Naive thymus-derived CD8-positive, alpha-beta T cell (primary cell): ENCODE measurements around the gene NDUFA13. TPM values are rescaled to one million over a fixed set of nuclear protein-coding genes. Genes with fewer than 3 reads are reported as not detected.
A peak's percentile ranks its signal among the peaks of the same experiment; 100 is the strongest.

ENCODE experiments used
- ATAC-seq, 2 donors: fragments of 150-1000 bp; cut with Tn5 transposase in 1 of 2; sonication (Bioruptor Pico), chemical (Tn5 transposase) in 1 of 2; 1 replicate in 1 of 2; 2 replicates in 1 of 2; pipeline ENCODE4 v1.10.0; 2021; ENCODE audit warnings: mild to moderate bottlenecking in 2 of 2, moderate library complexity in 2 of 2
- POLR2A ChIA-PET: fragments of 350-600 bp; sonication (Branson Sonifier 250); formaldehyde crosslinking; loops from one replicate; lab custom pipeline; 2021; ENCODE audit warnings: antibody characterized with exemption; lab: Charles Lee
- DNase-seq, 10 donors: peaks; one replicate each; pipeline versions ENCODE4 v3.0.0 to v3.0.0-alpha.2; 2020 to 2022
- H3K27ac Mint-ChIP-seq, 10 donors: one replicate each; pipeline ENCODE4 v1.8.0; 2020 to 2022; ENCODE audit warnings: mild to moderate bottlenecking in 10 of 10, mixed read lengths in 10 of 10, moderate library complexity in 4 of 10, inconsistent platforms in 1 of 10
- H3K27me3 Mint-ChIP-seq, 5 donors: one replicate each; pipeline ENCODE4 v1.8.0; 2021 to 2022; ENCODE audit warnings: mixed read lengths in 5 of 5
- H3K36me3 Mint-ChIP-seq, 3 donors: one replicate each; pipeline ENCODE4 v1.8.0; 2020 to 2022; ENCODE audit warnings: mixed read lengths in 3 of 3, mild to moderate bottlenecking in 2 of 3, inconsistent platforms in 1 of 3
- H3K4me1 Mint-ChIP-seq, 4 donors: one replicate each; pipeline ENCODE4 v1.8.0; 2021 to 2022; ENCODE audit warnings: mixed read lengths in 4 of 4
- H3K4me3 Mint-ChIP-seq, 10 donors: one replicate each; pipeline ENCODE4 v1.8.0; 2020 to 2022; ENCODE audit warnings: mild to moderate bottlenecking in 10 of 10, mixed read lengths in 10 of 10, moderate library complexity in 6 of 10, inconsistent platforms in 1 of 10
- H3K9me3 Mint-ChIP-seq, 9 donors: one replicate each; pipeline ENCODE4 v1.8.0; 2020 to 2022; ENCODE audit warnings: mixed read lengths in 9 of 9, mild to moderate bottlenecking in 3 of 9, inconsistent platforms in 1 of 9, moderate library complexity in 1 of 9
- polyA plus RNA-seq, 3 donors: library from polyadenylated mRNA; unstranded; fragments of 300-500 nt; fragmentation: Illumina TruSeq; gene quantifications; one replicate each; pipeline ENCODE4 v1.2.3, GENCODE V29; 2021
- total RNA-seq, 8 experiments: library from RNA in 2 of 8; stranded (reverse) in 2 of 8; gene quantifications; one replicate each; pipeline ENCODE4 v1.2.3 and lab custom pipeline; 2021 to 2026

NDUFA13 gene
- total and polyA plus RNA-seq, 5 experiments from 2014 or later, result 177 to 360 (median 329) TPM

DNA sequence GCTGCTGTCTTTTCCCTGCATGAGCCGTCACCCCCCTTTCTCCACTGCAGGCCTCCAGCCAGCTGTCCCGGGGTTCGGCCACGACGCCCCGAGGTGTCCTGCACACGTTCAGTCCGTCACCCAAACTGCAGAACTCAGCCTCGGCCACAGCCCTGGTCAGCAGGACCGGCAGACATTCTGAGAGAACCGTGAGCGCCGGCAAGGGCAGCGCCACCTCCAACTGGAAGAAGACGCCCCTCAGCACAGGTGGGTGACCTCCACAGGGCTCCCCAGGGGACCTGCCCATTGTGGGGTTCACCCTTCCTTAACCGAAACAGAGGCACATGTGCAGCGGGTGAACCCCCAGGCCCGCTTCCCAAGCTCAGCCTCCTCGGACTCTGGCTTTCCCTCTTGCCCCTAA lies 13.7 kb upstream of the NDUFA13 start:
- Mint-ChIP-seq H3K4me1 (peaks cover 0 to 6% (median 1%) of the 10 kb centered on the region in 4 donors), H3K4me3 (no peak overlapping the region), H3K9me3 (no peaks in the 10 kb centered on the region), H3K27me3 (no peaks in the 10 kb centered on the region), H3K27ac (peak overlapping the region in 1 of 10 donors; percentile 29), H3K36me3 (peaks cover 0 to 82% (median 7%) of the 10 kb centered on the region in 3 donors)
- ATAC-seq (no peak), DNase-seq (peak in 1 of 10 donors; percentile 45)
- POLR2A ChIA-PET, result no interaction called here

DNA sequence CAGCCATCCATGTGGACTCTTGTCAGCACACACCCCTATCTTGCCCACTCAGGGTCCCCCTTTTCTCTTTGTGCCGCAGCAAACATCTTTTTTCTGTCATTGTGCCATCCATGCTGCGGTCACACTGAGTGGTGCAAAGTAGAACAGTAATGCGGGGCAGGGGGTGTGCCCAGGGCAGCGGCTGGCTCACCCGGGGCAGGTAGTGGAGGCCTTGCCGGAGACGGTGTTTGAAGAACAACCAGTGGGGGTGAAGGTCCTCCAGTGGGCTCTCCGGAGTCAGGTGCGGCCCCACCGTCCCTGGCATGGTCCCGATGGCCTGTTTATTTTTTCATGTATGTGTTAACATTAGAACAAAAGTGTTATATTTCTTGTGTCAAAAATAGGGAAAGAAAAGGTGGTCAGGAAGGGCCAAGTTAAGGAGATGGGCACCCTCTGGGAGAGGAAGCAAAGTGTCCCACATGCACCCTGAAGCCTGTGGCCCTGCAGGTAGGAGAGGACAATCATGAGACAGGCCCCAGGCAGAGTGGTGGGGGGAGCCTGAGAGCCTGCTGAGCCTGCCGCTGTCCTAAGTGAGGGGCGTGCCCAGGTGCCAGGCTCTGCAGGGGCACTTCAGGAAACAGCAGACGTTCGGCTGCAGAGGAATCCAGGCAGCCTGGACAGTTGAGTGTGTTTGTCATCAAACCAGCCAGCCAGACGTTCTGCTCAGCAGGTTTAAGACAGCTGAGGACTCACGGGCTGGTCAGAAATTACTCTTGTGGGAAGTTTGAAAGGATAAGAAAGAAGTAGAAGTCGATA lies 13.0 kb upstream of the NDUFA13 start:
- H3K9me3 Mint-ChIP-seq, result no peaks in the 10 kb centered on the region
- H3K27ac Mint-ChIP-seq, result peak overlapping the region in 5 of 10 donors; percentile 15 to 88 (median 29)
- H3K4me3 Mint-ChIP-seq, result no peak overlapping the region
- H3K27me3 Mint-ChIP-seq, result no peaks in the 10 kb centered on the region
- peaks cover 0 to 82% (median 7%) of the 10 kb centered on the region in 3 donors for H3K36me3 Mint-ChIP-seq
- peaks cover 0 to 5% (median 1%) of the 10 kb centered on the region in 4 donors for H3K4me1 Mint-ChIP-seq
- POLR2A ChIA-PET, result interaction anchor here (0.6 kb wide), 1 partner anchor 109 kb away, joined by 6 read pairs; no protein-coding TSS in a partner anchor
- ATAC-seq (no peak), DNase-seq (peak in 1 of 10 donors; percentile 46)

DNA sequence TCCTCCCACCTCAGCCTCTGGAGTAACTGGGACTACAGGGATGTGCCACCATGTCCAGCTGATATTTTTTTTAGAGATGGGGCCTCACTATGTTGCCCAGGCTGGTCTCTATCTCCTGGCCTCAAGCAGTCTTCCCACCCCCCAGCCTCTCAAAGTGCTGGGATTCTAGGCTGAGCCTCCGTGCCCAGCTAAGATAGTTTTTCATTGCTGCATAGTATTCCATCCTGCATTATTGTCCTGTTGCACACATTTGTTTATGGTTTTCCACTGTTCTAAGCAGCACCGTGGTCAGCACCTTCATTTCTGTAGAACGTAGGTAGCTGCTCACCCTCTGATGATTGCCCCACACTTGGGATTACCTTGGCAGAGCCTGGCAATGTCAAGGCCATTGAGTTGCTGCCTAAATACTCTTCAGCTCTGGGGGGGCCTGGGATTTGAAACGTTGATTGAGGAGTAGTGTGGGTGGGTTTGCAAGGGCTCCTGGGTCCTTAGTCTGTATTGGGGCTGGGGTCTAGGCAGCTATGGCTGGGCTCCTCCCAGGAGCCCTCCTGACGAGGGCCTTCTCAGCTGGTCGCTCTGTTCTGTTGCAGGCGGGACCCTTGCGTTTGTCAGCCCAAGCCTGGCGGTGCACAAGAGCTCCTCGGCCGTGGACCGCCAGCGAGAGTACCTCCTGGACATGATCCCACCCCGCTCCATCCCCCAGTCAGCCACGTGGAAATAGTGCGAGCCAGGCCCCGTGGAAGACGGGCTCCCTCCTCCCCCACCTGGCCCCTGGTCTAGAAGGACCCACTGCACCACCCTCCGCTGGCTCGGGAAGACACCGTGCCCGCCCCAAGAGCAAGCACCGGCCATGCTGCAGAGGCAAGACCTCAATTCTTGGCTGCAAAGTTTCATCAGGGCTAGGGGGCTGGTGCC lies 11.0 kb upstream of the NDUFA13 start:
- Mint-ChIP-seq H3K4me1 (peaks cover 0 to 5% (median 1%) of the 10 kb centered on the region in 4 donors), H3K27me3 (no peaks in the 10 kb centered on the region), H3K27ac (peak overlapping the region in 2 of 10 donors; percentile 62 to 63), H3K9me3 (no peaks in the 10 kb centered on the region), H3K36me3 (peaks cover 0 to 74% (median 6%) of the 10 kb centered on the region in 3 donors), H3K4me3 (no peak overlapping the region)
- DNase-seq, result no peak
- no peak for ATAC-seq
- POLR2A ChIA-PET, result interaction anchor here (0.7 to 1.3 kb wide), 3 partner anchors 9 to 359 kb away, joined by 3 to 4 read pairs (median 3); no protein-coding TSS in a partner anchor

DNA sequence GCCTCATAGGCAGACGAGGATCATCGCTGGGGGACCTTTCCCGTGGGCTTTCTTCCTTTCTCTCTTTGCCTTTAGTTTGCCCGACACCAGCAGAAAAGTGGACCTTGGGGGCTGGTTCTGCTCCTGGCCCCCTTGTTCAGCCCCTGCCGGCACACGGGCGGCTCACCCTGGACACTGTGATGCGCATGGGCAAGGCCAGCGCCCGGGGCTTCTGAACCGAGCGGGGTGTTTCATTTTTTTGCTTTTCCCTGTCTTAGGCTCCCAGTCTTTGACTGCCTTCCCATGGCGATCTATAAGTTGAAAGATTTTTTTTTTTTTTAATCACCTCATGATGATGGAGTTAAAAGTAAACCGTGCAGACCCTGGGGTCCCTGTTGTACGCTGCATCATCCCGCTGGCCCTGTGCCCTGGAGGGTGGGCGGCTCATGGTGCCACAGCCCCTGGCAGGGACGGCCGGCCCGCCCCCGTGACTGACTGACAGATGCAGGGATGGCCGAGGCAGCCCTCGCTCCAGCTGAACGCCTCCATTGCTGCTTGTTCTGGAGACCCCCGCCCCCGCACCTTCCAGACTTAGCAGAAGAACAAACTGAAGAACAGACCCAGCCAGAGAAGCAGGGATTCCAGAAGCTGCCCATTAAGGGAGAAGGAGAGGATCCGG lies 10.2 kb upstream of the NDUFA13 start:
- Mint-ChIP-seq H3K9me3 (no peaks in the 10 kb centered on the region), H3K36me3 (peaks cover 0 to 67% (median 6%) of the 10 kb centered on the region in 3 donors), H3K4me3 (no peak overlapping the region), H3K27me3 (no peaks in the 10 kb centered on the region), H3K27ac (no peak overlapping the region), H3K4me1 (peaks cover 0 to 5% (median 1%) of the 10 kb centered on the region in 4 donors)
- ATAC-seq, result no peak
- POLR2A ChIA-PET, result interaction anchor here (0.7 to 1.3 kb wide), 2 partner anchors 9 to 56 kb away, joined by 3 read pairs; no protein-coding TSS in a partner anchor
- no peak for DNase-seq

DNA sequence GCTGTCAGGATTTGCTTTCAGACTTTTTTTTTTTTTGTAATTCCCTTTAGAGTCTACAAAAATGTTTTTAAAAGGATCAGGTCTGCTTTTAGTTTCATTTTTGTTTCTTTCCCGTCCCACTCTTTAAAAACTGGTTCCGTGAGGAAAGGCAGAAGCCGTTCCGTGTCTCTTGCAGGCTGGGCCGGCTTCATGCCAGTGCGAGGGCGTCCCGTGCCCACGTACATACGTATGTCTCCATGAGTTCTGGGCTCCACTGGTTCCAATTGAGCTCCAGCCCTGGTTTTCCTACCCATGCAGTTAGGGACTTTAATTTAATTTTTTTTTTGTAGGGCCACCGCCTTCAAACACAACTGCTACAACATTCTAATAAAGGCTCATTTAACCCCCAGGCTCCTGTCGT lies 9.4 kb upstream of the NDUFA13 start:
- ATAC-seq (no peak), DNase-seq (no peak)
- Mint-ChIP-seq H3K27me3 (no peaks in the 10 kb centered on the region), H3K4me3 (no peak overlapping the region), H3K27ac (peak overlapping the region in 1 of 10 donors; percentile 43), H3K36me3 (peaks cover 0 to 61% (median 6%) of the 10 kb centered on the region in 3 donors), H3K9me3 (no peaks in the 10 kb centered on the region), H3K4me1 (peaks cover 0 to 5% (median 1%) of the 10 kb centered on the region in 4 donors)
- POLR2A ChIA-PET, result interaction anchor here (0.7 kb wide), 1 partner anchor 157 kb away, joined by 3 read pairs; no protein-coding TSS in a partner anchor

DNA sequence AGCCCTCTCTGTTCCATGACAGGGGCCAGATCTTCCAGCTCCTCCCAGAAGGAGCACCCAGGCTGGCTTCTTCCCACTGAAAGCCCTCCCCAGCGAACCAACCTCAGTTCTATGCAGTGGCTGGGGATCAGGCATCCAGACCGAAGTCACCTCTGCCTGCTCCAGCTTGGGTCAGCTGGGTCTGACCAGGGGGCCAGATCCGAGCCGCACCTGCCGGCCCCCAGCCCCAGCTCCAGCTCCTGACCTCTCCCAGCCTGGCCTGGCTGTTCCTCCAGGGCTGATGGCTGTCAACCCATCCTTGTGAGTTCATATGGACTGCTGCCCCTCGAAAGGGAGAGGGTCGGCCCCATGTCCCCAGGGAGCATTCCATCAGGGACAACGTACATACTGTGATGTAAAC lies 8.7 kb upstream of the NDUFA13 start:
- POLR2A ChIA-PET, result interaction anchor here (0.7 kb wide), 1 partner anchor 122 kb away, joined by 3 read pairs; no protein-coding TSS in a partner anchor
- Mint-ChIP-seq H3K4me3 (no peak overlapping the region), H3K27ac (peak overlapping the region in 1 of 10 donors; percentile 43), H3K36me3 (peaks cover 0 to 54% (median 6%) of the 10 kb centered on the region in 3 donors), H3K27me3 (no peaks in the 10 kb centered on the region), H3K9me3 (no peaks in the 10 kb centered on the region), H3K4me1 (peaks cover 0 to 3% (median 1%) of the 10 kb centered on the region in 4 donors)
- no peak for ATAC-seq
- DNase-seq, result no peak

DNA sequence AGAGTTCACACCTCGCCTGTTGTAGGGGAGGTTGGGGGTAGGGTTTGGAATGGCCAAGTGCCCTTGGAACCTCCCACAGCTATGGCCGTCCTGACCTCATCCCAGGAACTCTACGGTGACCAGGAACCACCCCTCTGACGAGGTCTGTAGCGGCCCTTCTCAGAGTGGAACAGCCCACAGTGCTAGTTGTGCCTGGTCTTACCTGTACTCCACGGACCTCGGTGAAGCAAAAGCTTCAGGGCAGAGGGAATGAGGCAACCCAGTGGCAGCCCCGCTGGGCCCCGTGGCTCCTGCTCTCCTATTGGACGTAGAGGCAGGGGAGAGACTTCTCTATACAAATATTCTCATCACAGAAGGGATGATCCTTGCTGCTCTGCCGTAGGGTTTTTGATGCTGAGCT lies 7.8 kb upstream of the NDUFA13 start:
- no peaks in the 10 kb centered on the region for H3K9me3 Mint-ChIP-seq
- H3K27me3 Mint-ChIP-seq, result no peaks in the 10 kb centered on the region
- H3K4me1 Mint-ChIP-seq, result peaks cover 0 to 3% (median 1%) of the 10 kb centered on the region in 4 donors
- H3K27ac Mint-ChIP-seq, result no peak overlapping the region
- H3K36me3 Mint-ChIP-seq, result peaks cover 0 to 45% (median 6%) of the 10 kb centered on the region in 3 donors
- H3K4me3 Mint-ChIP-seq, result no peak overlapping the region
- no peak for ATAC-seq
- DNase-seq, result no peak
- POLR2A ChIA-PET, result no interaction called here

DNA sequence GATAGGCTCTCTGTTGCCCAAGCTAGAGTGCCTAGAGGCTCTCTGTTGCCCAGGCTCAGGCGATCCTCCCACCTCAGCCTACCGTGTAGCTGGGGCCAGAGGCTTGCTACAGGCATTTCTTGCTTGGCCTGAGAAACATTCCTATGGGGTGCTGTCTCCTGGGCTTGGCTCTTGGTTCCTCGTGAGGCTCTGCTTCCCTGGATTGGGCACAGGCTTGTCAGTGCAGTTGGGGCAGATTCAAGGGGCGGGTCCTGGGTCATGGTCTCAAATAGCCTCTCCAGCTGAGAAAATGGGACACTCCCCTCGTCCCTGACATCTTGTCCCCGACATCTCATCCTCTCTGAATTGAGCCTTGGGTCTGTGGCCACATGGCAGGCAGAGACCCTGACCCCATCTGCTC lies 5.6 kb upstream of the NDUFA13 start:
- no peaks in the 10 kb centered on the region for H3K27me3 Mint-ChIP-seq
- peaks cover 0 to 23% (median 3%) of the 10 kb centered on the region in 3 donors for H3K36me3 Mint-ChIP-seq
- DNase-seq (no peak), ATAC-seq (no peak)
- POLR2A ChIA-PET, result interaction anchor here (0.7 kb wide), 1 partner anchor 266 kb away, joined by 7 read pairs; no protein-coding TSS in a partner anchor
- peak overlapping the region in 7 of 10 donors; percentile 22 to 54 (median 41) for H3K27ac Mint-ChIP-seq
- no peaks in the 10 kb centered on the region for H3K9me3 Mint-ChIP-seq
- no peak overlapping the region for H3K4me3 Mint-ChIP-seq
- peaks cover 0 to 4% (median 0%) of the 10 kb centered on the region in 4 donors for H3K4me1 Mint-ChIP-seq

DNA sequence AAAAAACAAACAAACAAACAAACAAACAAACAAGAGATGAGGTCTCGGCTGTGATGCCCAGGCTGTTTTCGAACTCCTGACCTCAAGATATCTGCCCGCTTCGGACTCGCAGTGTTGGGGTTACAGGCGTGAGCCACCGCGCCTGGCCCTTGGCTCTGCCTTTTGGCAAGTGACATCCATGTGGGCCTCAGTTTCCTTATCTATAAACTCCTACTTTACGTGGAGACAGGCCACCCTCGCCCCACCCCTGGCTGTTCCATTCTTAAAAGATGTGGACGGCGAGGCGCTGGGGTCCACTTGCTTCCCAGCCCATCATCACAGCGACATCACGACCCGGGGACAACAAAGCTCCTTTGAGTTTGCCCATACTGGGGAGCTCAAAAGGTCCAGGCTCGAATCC lies 2.3 kb upstream of the NDUFA13 start:
- Mint-ChIP-seq H3K36me3 (peaks cover 0 to 4% (median 0%) of the 10 kb centered on the region in 3 donors), H3K9me3 (no peaks in the 10 kb centered on the region), H3K27me3 (no peaks in the 10 kb centered on the region), H3K4me1 (peaks cover 0 to 33% (median 13%) of the 10 kb centered on the region in 4 donors), H3K4me3 (peak overlapping the region in 6 of 10 donors; percentile 15 to 77 (median 42)), H3K27ac (no peak overlapping the region)
- POLR2A ChIA-PET, result interaction anchor here (0.6 to 3.4 kb wide), 5 partner anchors 9 to 192 kb away, joined by 3 to 7 read pairs (median 5); no protein-coding TSS in a partner anchor
- DNase-seq (no peak), ATAC-seq (no peak)

DNA sequence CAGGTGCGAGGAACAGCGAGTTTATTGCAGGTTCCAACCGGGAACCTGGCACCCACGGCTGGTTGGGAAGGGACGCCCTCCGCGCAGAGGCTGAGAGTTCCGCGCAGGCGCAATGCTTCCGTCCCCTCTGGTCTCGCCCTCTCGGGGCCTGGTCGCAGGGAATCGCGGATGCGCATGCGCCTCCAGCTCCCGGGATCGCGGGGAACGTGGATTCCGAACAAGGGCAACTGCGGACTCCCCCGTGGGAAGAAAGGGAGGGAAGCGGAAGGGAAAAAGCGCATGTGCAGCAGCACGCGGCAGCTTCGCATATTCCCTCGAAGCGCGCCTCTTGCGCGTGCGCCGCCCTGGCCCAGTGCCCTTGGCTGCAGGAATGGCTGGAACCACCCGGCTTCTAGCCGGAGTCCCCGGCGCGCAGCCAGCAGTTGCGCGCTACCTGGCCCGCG lies 1.8 kb upstream of the NDUFA13 start:
- POLR2A ChIA-PET, result interaction anchor here (0.6 to 3.4 kb wide), 6 partner anchors 9 to 193 kb away, joined by 3 to 7 read pairs (median 4); no protein-coding TSS in a partner anchor
- no peak for ATAC-seq
- peak in 2 of 10 donors; percentile 40 to 69 for DNase-seq
- H3K4me1 Mint-ChIP-seq, result peaks cover under 1 to 35% (median 16%) of the 10 kb centered on the region in 4 donors
- H3K27me3 Mint-ChIP-seq, result no peaks in the 10 kb centered on the region
- peak overlapping the region in 4 of 10 donors; percentile 15 to 75 (median 30) for H3K27ac Mint-ChIP-seq
- H3K4me3 Mint-ChIP-seq, result peak overlapping the region in 9 of 10 donors; percentile 33 to 79 (median 59)
- H3K36me3 Mint-ChIP-seq, result peaks cover 0 to 6% (median 0%) of the 10 kb centered on the region in 3 donors
- H3K9me3 Mint-ChIP-seq, result no peaks in the 10 kb centered on the region

DNA sequence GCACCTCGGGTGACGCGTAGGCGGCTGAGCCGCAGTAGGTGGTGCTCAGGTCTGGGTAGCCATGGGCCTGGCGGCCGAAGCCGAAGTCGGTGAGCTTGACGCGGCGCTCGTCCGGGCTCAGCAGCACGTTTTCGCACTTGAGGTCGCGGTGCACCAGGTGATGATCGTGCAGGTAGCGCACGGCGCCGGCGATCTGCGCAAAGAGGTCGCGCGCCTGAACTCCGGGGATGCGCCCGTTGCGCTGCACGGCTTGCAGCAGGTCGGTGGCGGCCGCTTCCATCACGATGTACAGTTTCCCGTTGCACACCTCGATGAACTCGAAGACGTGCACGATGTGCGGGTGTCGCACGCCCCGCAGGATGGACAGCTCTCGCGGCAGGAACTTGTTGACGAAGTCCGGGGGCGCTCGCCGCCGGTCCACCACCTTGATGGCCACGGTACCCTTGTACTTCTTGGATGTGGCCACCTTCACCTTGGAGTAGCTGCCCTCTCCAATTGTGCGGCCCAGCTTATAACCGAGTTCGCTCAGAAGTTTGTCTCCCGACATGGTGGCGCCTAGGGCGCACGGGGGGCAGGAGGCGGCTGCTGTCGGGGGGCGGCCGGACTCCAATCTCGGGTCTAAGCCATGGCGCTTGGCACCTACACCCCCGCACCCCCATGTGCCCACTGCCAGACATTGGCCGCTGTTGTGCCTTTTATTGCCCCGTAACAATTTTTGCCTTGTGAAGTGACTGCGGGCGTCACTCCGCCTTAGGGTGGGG lies 964 bp upstream of the NDUFA13 start, which contains the start of gene TSSK6:
TSSK6 (minus strand) TSS at position 668 of the 761 bp plus-strand sequence; CDS start at position 547, 121 bp downstream.
- H3K36me3 Mint-ChIP-seq, result peaks cover 0 to 15% (median 0%) of the 10 kb centered on the region in 3 donors
- peak within 1 kb of the TSS; percentile 91 to 98 (median 96) for H3K4me3 Mint-ChIP-seq
- no peaks in the 10 kb centered on the region for H3K27me3 Mint-ChIP-seq

More for the DNA sequence above, 964 bp upstream of the NDUFA13 start, which contains the start of gene TSSK6:
- POLR2A ChIA-PET, result interaction anchor here (0.7 to 3.4 kb wide), 21 partner anchors 10 to 596 kb away, joined by 3 to 18 read pairs (median 4); partner anchors contain the start of genes BORCS8, COPE, DDX49 and GATAD2A
- Mint-ChIP-seq H3K9me3 (no peaks in the 10 kb centered on the region), H3K4me1 (peaks cover 4 to 44% (median 22%) of the 10 kb centered on the region in 4 donors), H3K27ac (peak within 1 kb of the TSS; percentile 91 to 98 (median 97))
- no peak for ATAC-seq
- no peak for DNase-seq
